ENCODE measurements around the gene DCK.
"Not testable (repeated sequence)": the region's sequence is repeated elsewhere in the genome, so short reads cannot be mapped to it uniquely, and the experiment has no call there.

The DCK gene

DNA sequence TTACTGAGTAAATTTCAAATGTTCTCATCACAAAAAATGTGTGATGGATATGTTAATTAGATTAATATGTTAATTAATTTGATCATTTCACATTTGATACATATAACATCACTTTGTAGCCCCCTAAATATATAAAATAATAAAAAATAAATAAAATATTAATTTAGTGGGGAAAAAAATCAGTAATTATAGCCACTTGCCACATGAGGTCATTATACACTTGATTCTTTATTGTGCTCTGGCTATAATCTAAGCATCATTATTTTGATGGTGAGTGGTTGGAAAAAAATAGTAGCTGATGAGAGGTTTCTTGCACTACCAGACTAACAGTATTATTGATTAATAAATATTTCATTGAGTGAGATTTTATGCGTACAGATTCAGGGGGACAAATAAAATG lies 57.4 kb downstream of the DCK start:
- H3K4me1 ChIP-seq (ENCODE audit: low read depth, poor library complexity, severe bottlenecking), result peaks cover 16% of the 10 kb centered on the region
- H4K20me1 ChIP-seq (ENCODE audit: insufficient read depth), result no peaks in the 10 kb centered on the region
- H3K27me3 ChIP-seq (ENCODE audit: insufficient read depth, low read depth), result no peaks in the 10 kb centered on the region
- no peaks in the 10 kb centered on the region for H3K79me2 ChIP-seq (ENCODE audit: insufficient read depth, low read depth)
- TF ChIP-seq, protein P1, sequence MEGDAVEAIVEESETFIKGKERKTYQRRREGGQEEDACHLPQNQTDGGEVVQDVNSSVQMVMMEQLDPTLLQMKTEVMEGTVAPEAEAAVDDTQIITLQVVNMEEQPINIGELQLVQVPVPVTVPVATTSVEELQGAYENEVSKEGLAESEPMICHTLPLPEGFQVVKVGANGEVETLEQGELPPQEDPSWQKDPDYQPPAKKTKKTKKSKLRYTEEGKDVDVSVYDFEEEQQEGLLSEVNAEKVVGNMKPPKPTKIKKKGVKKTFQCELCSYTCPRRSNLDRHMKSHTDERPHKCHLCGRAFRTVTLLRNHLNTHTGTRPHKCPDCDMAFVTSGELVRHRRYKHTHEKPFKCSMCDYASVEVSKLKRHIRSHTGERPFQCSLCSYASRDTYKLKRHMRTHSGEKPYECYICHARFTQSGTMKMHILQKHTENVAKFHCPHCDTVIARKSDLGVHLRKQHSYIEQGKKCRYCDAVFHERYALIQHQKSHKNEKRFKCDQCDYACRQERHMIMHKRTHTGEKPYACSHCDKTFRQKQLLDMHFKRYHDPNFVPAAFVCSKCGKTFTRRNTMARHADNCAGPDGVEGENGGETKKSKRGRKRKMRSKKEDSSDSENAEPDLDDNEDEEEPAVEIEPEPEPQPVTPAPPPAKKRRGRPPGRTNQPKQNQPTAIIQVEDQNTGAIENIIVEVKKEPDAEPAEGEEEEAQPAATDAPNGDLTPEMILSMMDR (conservative IDR thresholded peaks at IDR 0.05; ENCODE audit: low read depth, low read length), result no peak
- H2AFZ ChIP-seq (ENCODE audit: low read depth), result no peak overlapping the region
- no peak overlapping the region for H3K9ac ChIP-seq
- no peak overlapping the region for H3K4me3 ChIP-seq (IDR thresholded peaks at IDR 0.05; ENCODE audit: insufficient read depth, low read depth, low read length)
- H3K36me3 ChIP-seq (ENCODE audit: insufficient read depth), result no peaks in the 10 kb centered on the region
- no peak overlapping the region for H3K27ac ChIP-seq
- H3K4me2 ChIP-seq, result no peak overlapping the region

DNA sequence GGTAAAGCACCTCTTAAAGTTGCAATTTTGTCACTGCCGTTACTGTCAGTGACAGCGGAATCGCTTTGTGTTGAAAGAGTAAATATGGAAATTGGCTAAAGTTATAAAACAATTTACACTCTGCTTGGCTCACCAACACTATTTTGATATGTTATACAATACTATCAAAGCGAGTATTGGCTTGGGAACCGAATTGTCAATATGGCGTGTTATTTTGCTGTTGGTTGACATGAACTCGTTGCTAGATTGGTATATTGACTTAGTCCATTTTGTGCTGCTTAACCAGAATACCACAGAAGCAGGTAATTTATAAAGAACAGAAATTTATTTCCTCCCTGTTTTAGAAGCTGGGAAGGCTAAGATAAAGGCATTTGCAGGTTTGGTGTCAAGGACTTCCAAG lies 58.6 kb downstream of the DCK start:
- H3K4me1 ChIP-seq (ENCODE audit: low read depth, poor library complexity, severe bottlenecking), result peaks cover 9% of the 10 kb centered on the region
- H3K79me2 ChIP-seq (ENCODE audit: insufficient read depth, low read depth), result no peaks in the 10 kb centered on the region
- H3K4me2 ChIP-seq, result no peak overlapping the region
- H3K36me3 ChIP-seq (ENCODE audit: insufficient read depth), result no peaks in the 10 kb centered on the region
- no peaks in the 10 kb centered on the region for H3K27me3 ChIP-seq (ENCODE audit: insufficient read depth, low read depth)
- no peak overlapping the region for H2AFZ ChIP-seq (ENCODE audit: low read depth)
- TF ChIP-seq, protein P1 (conservative IDR thresholded peaks at IDR 0.05; ENCODE audit: low read depth, low read length), result no peak
- H3K27ac ChIP-seq, result no peak overlapping the region
- H3K9ac ChIP-seq, result no peak overlapping the region
- H4K20me1 ChIP-seq (ENCODE audit: insufficient read depth), result no peaks in the 10 kb centered on the region
- no peak overlapping the region for H3K4me3 ChIP-seq (IDR thresholded peaks at IDR 0.05; ENCODE audit: insufficient read depth, low read depth, low read length)

DNA sequence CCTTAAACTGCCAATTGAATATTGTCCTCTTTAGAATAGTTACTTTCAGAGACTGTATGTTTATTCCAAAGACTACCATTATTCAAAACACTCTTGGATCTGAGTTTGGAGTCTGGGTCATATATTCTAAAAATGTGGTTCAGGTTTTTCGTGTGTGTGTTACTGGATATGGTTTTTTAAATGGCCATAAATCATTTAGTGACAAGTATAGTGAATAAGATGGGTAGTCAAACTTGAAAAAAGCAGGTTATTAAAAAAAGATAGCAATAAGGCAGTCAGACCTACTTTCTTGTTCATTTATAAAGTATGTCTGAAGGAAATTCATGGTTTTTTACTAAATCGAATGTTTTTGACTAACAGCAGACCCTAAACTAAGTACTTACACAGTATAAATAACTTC lies 59.3 kb downstream of the DCK start:
- no peaks in the 10 kb centered on the region for H4K20me1 ChIP-seq (ENCODE audit: insufficient read depth)
- H3K4me2 ChIP-seq, result no peak overlapping the region
- no peak overlapping the region for H3K27ac ChIP-seq
- H2AFZ ChIP-seq (ENCODE audit: low read depth), result no peak overlapping the region
- H3K36me3 ChIP-seq (ENCODE audit: insufficient read depth), result no peaks in the 10 kb centered on the region
- no peaks in the 10 kb centered on the region for H3K27me3 ChIP-seq (ENCODE audit: insufficient read depth, low read depth)
- TF ChIP-seq, protein P1 (conservative IDR thresholded peaks at IDR 0.05; ENCODE audit: low read depth, low read length), result no peak
- H3K4me1 ChIP-seq (ENCODE audit: low read depth, poor library complexity, severe bottlenecking), result peaks cover 2% of the 10 kb centered on the region
- no peaks in the 10 kb centered on the region for H3K79me2 ChIP-seq (ENCODE audit: insufficient read depth, low read depth)
- no peak overlapping the region for H3K9ac ChIP-seq
- no peak overlapping the region for H3K4me3 ChIP-seq (IDR thresholded peaks at IDR 0.05; ENCODE audit: insufficient read depth, low read depth, low read length)

DNA sequence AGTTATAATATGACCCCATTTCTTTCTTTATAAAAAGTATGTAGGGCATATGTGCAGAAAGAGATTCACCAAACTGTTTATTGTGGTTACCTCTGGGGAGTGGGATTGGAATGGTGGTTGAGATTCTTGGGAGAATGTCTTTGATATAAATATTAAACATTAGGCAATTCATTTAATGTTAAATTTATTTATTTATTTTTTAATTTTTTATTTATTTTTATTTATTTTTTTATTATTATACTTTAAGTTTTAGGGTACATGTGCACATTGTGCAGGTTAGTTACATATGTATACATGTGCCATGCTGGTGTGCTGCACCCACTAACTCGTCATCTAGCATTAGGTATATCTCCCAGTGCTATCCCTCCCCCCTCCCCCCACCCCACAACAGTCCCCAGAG lies 60.2 kb downstream of the DCK start:
- not testable (repeated sequence) for H3K4me3 ChIP-seq (IDR thresholded peaks at IDR 0.05; ENCODE audit: insufficient read depth, low read depth, low read length); H3K27ac ChIP-seq; H4K20me1 ChIP-seq (ENCODE audit: insufficient read depth); H3K4me1 ChIP-seq (ENCODE audit: low read depth, poor library complexity, severe bottlenecking); H3K36me3 ChIP-seq (ENCODE audit: insufficient read depth); H3K4me2 ChIP-seq; H2AFZ ChIP-seq (ENCODE audit: low read depth); H3K79me2 ChIP-seq (ENCODE audit: insufficient read depth, low read depth); H3K9ac ChIP-seq; H3K27me3 ChIP-seq (ENCODE audit: insufficient read depth, low read depth)

DNA sequence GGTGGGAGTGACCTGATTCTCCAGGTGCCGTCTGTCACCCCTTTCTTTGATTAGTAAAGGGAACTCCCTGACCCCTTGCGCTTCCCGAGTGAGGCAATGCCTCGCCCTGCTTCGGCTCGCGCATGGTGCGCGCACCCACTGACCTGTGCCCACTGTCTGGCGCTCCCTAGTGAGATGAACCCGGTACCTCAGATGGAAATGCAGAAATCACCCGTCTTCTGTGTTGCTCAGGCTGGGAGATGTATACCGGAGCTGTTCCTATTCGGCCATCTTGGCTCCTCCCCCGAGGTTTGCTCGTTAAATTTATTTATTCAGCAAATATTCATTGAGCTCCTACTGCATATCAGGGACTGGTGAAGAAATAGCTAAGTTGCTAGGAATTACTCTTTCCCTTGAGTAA lies 66.1 kb downstream of the DCK start:
- not testable (repeated sequence) for H3K4me3 ChIP-seq (IDR thresholded peaks at IDR 0.05; ENCODE audit: insufficient read depth, low read depth, low read length); H3K27ac ChIP-seq; H3K9ac ChIP-seq; H3K79me2 ChIP-seq (ENCODE audit: insufficient read depth, low read depth); H4K20me1 ChIP-seq (ENCODE audit: insufficient read depth); H3K4me2 ChIP-seq; H3K27me3 ChIP-seq (ENCODE audit: insufficient read depth, low read depth); H2AFZ ChIP-seq (ENCODE audit: low read depth); H3K36me3 ChIP-seq (ENCODE audit: insufficient read depth); H3K4me1 ChIP-seq (ENCODE audit: low read depth, poor library complexity, severe bottlenecking)

Data from KMS-11 (cell line).